HG03175 (cell line): Measurements from ENCODE around the gene DTNBP1.

Experiments
- ATAC-seq: cut with Tn5 transposase; IDR thresholded peaks from one replicate; pipeline ENCODE4 v1.9.1; 2021; ENCODE audit warnings: mild to moderate bottlenecking, moderate library complexity; ENCODE audit not compliant: unreplicated experiment

DTNBP1 gene

GRCh38 chr6:15489261-15489962 is 173.4 kb downstream of the DTNBP1 start:
- no peak for ATAC-seq

GRCh38 chr6:15487262-15487661 is 175.6 kb downstream of the DTNBP1 start:
- ATAC-seq: no peak

GRCh38 chr6:15485936-15486335 is 176.9 kb downstream of the DTNBP1 start:
- no peak for ATAC-seq

GRCh38 chr6:15484821-15485220 is 178.0 kb downstream of the DTNBP1 start:
- ATAC-seq: no peak

- ATAC-seq: no peak
Measured at GRCh38 chr6:15484140-15484539, 178.7 kb downstream of the DTNBP1 start.

GRCh38 chr6:15483060-15483459 is 179.8 kb downstream of the DTNBP1 start:
- no peak for ATAC-seq

GRCh38 chr6:15481390-15482291 is 181.2 kb downstream of the DTNBP1 start:
- no peak for ATAC-seq

- no peak for ATAC-seq
Measured at GRCh38 chr6:15480525-15480924, 182.3 kb downstream of the DTNBP1 start.

GRCh38 chr6:15479761-15480160 is 183.1 kb downstream of the DTNBP1 start:
- no peak for ATAC-seq

GRCh38 chr6:15477746-15478145 is 185.1 kb downstream of the DTNBP1 start:
- no peak for ATAC-seq

GRCh38 chr6:15476631-15477380 is 186.0 kb downstream of the DTNBP1 start:
- ATAC-seq: no peak

GRCh38 chr6:15475872-15476271 is 187.0 kb downstream of the DTNBP1 start:
- no peak for ATAC-seq

GRCh38 chr6:15475261-15475660 is 187.6 kb downstream of the DTNBP1 start:
- ATAC-seq: no peak

GRCh38 chr6:15474196-15474595 is 188.6 kb downstream of the DTNBP1 start:
- no peak for ATAC-seq

- no peak for ATAC-seq
Measured at GRCh38 chr6:15473741-15474161, 189.1 kb downstream of the DTNBP1 start.

GRCh38 chr6:15473174-15473573 is 189.7 kb downstream of the DTNBP1 start:
- no peak for ATAC-seq
